HG03521 (cell line): Measurements from ENCODE around the gene KCNC1.

ENCODE experiments used
- ATAC-seq: cut with Tn5 transposase; IDR thresholded peaks from one replicate; pipeline ENCODE4 v1.9.1; 2021; ENCODE audit warnings: mild to moderate bottlenecking, moderate library complexity; ENCODE audit not compliant: unreplicated experiment

Gene KCNC1

DNA sequence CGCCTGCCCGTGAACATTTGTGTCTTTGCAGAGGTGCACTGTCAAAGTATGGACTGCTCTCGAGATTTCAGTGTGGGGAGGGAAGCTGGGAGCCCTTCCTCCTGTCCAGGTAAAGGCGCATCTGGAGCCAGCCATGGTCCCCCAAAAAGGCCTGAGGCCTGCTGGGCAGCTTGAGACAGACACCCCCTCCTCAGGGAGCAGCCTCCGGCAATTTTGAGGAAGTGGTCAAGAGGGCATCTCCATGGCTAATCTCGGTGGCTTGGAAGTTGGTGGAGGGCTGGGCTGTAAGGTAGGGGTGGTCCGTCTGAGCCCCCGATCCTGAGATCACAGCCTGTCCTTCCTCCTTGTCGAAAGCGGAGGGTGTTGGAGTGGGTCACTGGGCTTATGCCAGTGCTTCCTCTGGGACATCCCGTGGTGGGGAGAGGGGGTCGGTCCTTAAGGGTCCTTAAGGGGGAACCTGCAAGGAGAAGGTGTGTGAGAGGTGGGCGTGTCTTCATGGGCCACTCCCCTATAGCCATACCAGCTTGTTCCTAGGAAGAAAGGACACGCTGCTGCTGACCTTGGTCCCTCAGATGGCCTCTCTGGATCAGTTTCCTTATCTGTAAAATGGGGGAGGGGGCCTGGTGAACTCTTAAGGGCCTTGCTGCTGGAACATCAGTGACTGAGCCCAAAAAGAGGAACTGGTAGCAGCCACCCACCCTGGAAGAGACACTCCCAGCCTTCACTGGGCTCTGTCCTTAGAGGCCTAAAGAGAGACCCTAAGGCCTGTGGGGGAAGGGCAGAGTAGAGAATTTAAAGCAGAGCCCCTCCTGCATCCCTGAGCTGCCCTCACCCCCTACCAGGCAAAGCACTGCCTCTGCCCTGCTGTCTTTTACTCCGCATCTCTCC is 2.6 kb downstream of the KCNC1 start:
- ATAC-seq: no peak

DNA sequence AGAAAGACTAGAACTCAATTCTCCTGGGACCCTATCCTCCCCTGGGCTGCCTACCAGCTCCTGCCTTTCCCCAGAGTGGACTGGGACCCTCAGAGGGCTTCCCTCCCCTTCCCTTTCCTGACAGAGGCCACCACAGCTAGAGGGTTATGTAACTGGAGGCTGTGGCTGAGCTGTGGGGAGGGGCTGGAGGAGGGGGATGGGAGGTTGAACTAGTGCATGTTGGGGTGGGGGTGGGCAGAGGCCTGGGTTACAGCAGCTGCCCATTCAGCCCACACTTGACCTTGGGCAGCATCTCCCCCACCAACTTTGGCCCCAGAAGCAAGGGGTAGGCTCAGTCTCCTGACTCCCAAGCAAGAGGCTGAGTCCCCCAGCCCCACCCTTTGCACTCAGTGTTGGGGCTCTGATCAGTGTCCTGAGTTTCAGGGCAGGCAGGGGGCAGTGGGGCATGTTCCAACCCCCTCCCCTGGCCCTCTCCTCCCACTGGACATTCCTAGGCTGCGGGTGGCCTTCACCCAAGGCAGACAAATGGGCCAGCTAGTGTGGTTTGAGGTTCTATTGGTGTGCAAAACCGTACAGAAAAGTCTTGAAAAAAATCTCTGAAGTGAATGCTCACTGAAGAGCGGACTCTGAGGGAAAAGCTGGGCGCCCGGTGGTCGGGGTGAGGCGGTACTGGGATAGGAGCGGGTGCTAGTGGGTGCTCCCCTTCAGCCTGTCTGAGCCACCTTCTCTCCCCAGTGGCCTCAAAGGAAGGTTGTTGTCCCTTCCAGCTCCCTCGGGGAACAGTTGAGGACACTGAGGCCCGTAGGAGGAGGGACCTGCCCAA is 3.8 kb downstream of the KCNC1 start:
- no peak for ATAC-seq

DNA sequence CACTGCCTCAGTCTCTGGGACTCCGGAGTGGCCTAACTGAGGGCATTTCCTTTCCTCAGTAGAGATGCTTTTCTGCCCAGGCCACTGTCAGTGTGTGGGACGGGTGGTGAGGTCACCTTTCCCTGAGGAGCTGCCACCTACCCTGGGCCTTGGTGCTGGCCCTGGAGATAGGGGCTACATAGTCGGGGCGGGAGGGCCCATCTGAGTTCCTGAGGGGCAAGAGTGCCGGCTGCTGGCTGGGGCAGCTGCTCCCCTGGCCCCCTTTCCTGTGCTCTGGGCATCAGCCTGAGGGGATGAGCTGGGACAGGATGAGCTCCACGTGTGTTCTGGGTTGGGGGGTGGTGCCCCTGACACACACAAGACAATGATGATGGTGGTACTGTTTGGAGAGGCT is 5.4 kb downstream of the KCNC1 start:
- no peak for ATAC-seq

DNA sequence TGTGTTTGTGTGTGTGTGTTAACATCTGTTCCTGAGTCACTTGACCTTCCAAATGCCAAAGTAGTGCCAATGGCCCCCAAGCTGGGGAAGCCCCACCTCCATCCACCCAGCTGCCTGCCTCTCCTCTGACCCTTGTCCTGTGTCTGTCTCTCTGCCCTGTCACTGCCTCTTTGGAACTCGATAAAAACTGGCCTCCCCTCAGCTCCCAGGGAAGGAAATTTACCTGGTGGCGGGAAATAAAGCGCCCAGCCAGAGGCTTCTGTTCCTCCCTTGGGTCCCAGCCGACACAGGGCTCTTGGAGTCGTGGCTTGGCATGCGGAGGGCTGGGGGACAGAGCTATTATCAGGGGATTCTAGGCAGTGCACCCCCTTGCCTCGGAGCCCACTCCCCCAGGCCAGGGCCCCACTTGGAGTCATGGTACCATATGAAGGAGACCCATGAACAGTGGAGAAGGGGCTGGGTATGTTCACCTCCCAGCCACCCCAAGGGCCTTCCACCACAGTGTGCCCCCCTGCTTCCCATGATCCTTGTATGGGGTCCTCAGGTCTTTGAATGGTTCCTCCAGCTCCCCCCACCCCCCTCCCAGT is 6.2 kb downstream of the KCNC1 start:
- no peak for ATAC-seq

DNA sequence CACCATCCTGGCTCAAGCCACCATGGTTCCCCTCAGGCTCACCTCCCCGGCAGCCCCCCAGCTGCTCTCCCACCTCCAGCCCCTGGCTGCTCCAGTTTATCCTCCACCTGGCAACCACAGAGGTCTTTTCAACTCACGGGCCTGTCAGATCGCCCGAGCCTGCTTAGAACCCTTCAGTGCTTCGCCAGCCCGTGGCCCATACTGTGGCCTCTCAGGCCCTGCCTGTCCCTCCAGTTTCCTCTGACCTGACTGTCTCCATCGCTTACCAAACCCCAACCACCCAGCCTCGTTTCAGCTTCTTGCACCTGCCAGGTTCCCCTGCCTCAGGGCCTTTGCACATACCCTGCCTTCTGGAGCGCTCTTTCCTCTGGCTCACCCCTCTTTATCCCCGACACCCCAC is 6.9 kb downstream of the KCNC1 start:
- no peak for ATAC-seq

DNA sequence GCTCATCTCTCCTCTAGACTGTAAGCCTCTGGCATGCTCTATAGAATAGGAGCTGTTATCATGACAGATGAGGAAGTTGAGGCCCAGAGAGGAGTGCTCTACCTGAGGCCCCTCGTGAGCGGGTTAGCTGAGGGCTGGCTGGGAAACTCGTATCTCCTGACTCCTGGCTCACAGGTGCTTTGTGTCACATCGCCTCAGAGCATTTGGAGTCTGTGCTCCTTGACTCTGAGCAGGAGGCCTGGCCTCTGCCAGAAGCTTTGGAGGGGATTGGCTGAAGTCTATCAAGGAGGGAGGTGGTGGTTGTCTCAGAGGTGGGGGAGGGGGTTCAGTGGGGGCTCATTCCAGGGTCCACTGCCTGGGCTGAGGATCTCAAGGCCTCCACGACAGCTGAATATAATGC is 7.4 kb downstream of the KCNC1 start:
- no peak for ATAC-seq

DNA sequence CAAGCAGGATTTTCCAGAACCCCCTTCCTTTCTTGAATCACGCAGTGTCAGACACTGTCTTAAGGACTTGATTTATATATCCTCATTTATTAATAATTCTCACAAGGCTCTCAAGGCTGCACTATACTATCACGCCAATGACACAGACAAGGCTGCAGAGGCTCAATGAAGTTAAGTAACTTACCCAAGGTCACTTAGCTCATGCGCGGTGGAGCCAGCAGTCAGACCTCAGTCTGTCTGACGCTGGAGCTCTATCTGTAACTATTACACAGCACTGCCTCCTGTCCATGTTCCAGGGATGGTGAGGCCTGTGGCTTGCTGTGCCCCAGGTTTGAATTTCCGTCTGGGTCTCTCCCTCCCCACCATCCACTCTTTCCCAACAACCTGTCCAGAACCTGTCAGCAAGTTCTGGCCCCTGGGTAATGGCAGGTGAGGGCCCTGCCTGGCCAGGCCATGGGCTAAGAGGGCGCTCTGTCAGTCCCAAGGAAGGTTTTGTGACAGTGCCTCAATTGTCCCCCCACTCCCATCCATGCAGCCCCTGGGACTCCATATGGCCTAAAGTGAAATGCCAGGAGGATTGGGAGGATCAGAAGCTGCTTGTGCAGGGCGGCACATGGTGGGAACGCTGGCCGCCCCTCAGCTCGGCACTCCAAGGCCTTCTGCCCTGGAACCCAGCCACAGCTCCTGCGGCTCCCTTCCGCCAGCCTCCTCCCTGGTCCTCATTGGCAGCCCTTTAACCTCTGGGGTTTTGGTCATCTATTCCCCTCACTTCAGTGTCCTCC is 8.6 kb downstream of the KCNC1 start:
- no peak for ATAC-seq

DNA sequence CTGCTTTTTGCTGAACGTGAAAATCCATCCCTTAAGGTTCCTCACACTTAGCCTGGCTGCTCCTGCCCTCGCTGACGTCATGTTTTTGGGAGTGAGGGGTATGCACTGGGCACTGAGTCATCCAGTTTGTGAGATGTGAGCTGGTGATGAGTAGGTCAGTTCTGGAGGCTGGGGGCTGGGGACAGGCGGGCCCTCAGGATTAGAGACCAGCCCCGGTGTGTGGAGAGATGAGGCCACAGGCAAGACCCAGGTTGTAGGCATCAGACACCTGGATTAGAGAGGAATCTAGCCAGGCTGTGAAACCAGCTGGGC is 9.2 kb downstream of the KCNC1 start:
- no peak for ATAC-seq

DNA sequence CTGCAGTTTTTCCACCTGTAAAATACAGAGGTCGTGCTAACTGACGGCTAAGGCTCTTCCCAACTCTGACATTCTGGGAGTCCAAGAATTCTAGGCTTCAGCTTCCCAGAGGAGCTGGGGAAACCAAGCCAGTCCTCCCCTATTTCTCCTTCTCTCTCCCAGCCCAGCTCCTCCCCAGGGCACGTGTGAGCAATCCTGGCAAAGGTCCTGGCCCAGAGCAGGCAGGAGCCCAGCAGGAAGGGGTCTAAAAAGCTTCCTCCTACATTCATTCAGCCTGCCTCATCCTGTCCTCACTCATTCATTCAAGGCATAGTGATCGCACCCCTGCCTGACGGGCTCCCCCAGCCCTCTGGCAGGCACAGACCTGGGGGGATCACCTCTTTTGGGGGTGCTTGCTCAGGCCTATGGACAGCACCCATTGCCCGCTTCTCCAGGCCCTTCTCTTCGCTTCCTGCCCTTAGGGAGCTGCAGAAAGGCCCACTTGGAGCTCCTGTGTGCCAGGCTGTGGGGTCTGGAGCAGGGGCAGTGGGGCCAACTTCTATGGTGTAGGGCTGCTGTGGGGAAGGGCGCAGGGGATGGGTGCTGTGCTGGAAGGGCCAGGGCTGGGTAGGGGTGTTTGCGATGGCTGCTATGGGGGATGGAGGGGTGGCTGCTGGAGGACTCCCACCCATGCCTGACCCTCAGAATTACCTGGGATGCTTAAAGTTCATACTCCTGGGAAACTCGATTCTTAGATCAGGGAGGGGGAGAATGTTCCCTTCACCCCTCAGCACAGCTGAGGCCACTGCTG is 9.8 kb downstream of the KCNC1 start:
- ATAC-seq: no peak

DNA sequence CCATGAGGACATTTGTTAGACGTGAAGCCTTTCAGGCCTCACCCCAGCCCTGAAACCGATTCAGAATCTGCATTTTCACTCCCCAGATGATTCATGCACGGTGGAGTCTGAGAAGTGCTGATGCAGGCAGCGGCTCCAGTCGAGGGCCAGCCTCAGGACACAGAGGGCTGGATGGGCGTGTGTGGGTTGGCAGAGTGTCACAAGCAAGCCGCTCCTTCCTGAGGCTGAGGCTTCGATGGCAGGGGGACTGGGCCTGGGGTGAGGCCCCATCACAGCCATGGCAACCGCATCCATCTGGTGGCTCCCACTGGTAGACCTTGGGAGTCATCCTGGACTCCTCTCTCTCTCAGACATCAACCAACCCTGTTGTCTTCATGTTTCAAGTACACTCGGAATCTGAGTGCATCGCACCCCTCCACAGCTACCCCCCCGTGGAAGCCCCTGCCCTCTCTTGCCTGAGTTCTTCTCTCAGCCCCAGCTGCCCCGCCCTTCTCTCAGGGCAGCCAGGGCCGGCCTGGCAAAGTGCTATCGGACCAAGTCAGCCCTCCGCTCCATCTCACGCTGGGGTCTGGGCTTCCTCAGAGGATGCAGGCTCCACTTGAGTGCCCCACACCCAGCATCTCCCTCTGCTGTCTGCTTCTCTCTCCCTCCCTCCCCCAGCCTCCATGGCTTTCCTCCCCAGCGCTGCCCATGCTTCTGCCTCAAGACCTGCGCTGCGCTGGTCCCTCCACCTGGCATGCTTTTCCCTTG is 10.6 kb downstream of the KCNC1 start:
- no peak for ATAC-seq

DNA sequence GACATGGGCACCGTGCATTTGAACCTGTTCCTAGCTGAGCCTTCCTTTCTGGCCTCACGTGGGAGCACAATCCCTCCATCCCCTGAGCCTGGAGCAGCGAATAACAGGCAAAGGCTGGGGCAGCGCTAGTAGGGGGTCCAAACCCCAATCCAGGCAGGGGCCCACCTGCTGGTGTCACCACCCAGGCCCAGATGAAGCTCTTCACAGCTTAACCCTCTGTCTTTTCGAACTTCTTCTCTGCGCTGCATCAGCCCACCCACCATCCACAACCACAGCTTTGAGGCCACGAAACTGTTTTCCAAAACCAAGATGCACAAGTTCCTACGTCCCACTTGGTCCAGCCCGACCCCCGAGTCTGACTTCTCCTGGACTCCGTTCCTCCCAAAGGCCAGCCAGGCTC is 11.5 kb downstream of the KCNC1 start:
- no peak for ATAC-seq

DNA sequence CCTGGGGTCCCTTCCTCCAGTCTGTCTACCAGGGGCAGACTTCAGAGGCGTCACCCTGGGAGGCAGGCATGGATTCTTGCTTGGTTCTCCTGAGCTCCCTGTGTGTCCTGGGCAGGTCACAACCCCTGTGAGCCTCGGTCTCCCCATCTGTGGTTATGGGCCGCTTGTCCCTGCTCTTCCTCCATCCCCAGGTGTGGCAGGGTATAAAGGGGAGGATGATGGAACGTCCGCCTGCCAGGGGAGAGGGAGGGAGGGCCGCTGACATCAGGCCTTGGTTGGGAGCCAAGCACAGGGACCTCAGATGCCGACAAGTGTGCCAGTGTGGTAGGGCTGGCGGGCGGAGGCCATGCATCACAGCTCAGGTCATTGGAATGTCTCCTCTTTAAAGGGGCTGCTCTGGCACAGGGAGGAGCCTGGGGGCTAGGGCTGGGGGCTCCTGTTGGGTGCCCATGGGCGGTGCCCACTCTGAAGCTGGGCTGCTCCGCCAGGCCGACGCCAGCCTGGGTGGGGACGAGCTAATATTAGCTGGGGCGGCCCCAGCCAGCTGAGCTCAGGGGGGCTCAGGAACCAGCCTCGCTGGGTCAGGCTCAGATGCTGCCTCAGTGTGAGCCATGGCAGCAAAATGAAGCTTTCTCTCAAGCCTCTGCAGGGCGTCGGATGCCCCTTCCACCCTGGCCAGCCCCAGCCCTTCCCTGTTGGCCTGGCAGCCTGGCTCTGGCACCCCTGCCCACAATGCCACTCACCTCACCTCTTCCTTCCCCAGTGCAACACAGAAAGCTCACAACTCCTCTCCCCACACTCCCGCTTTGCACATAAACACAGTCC is 12.8 kb downstream of the KCNC1 start:
- no peak for ATAC-seq

DNA sequence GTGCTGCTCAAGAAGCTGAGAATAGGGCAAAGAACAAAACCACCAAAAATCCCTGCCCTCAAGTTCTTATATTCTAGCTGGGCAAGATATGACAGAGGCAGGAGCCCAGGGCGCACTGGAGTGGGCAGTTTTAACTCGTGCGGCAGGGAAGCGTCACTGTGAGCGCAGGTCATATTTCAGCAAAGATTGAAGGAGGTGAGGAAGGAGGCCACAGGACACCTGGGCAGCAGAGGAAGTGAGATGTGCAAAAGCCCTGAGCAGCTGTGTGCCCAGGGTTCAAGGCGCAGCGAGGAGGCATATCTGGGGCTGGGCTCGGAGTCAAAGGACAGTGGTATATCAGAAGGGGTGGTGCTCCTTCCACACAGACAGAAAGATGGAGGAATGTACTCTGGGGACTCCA is 13.5 kb downstream of the KCNC1 start:
- ATAC-seq: no peak

DNA sequence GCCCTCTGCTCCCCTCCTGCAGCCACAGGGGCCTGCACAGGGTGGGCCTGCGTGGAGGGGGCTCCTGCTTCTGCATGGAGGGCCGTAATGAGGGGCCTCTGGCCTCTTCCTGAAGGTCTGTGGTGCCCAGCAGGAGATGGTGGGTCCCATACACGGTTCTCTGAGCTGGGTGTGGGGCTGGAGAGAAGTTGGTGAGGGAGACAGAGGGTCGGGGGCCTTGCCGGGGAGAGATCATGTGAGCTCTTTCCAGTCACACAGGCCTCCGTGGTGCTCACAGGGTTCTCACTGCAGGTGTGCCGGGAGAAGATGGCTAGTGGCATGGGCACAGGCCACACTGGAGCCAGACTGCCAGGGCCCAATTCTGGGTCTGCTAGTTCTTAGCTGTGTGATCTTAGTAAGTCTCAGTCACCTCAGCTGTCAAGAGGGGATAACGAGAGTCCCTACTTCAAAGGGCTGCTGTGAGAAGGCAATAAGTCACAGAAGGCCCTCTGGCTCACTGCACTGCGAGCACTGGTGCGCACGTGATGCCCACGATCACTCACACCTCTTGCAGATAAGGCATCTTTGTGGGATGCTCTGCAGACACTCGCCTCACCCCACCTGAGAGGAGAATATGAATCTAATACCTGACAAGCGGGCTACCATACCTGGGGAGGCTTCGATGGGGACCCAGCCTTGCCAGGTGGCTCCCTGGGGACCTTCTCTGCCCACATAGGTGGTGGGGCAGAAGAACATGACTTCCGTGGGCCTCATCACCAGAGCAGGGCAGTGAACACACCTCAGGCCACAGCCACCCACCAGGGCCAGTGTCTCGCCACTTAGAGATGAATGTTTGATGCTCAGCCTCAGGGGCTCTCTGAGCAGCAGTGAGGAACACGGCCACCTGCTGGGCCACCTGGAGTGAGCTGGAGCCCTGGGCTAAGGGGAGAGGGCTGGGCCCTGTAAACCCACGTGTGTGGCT is 14.5 kb downstream of the KCNC1 start:
- no peak for ATAC-seq

DNA sequence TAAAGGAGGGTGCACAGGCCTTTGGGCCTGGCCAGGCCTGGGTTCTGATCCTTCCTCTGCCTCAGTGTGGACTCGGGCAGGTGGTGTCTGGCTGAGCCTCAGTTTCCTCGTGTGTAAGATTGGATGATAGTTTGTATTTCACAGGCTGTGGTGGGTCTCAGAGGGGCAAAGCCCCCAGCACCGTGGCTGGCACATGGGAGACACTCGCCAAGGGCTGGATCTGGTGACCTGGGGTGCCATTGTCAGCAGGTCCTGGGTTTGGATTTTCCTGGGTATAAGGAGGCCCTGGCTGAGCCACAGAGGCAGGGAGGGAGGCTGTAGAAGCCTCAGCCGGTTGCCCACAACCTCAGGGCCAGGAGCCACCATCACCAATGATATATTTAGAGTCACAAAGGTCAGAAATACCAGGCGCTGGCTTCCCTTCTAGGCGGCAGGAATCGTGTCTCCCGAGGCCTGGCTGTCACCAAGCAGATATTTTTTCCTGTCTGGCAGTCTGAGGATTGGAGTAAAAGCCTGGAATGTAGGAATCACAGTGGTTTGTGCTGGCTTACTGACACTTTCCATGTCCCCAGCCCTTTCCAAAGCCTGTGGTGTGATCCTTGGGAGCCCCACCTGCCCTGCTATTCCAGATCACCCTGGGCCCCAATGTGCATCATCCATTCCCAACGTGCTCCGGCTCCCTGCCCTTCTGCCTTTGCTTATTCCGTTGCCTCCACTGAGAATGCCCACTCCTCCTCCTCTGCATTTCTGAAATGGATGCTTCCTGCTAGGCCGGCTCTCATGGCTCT is 15.6 kb downstream of the KCNC1 start:
- no peak for ATAC-seq

DNA sequence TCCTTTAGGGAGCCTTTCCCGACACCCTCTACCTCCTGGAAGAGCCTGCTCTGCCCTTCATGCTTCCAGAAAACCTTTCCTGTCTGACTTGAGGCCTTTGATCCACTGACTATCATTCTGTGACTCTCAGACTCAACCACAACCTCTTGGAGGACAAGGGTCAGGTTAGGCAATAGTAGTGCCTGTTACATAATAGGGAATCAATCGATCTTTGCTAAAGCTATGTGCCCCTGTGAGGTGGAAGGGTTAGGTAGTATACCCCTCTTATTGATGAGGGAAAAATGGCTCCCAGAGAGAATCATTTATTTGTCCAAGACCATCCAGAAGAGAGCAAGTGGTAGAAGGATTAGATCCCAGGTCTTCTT is 16.2 kb downstream of the KCNC1 start:
- ATAC-seq: no peak

DNA sequence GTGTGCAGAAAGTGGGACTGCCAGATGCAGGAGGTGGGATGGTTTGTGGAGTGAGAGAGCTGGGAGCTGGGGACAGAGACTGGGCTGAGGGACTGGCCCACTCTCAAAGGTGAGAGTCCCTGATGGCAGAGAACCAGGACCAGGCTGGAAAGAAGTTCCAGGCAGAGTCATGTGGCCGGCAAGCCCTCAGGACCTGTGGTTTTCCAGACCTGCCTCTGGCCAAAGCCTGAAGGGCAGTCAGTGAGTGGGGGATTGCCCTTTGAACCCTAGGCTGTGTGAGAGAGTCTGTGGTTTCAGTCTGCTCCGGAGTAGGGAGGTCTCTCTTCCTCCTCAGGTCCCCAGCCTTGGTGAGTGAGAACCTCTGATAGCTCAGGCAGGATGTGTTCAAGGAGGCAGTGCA is 17.0 kb downstream of the KCNC1 start:
- ATAC-seq: no peak
